Neuronal stem cell (in vitro differentiated cells): ENCODE data around the gene NNT.

Experiments used
- DNase-seq: peaks from one replicate; pipeline ENCODE4 v3.0.0-alpha.2; 2013; ENCODE audit warnings: low spot score
- H2AFZ ChIP-seq: one replicate; pipeline ENCODE4 v1.6.1; 2013; ENCODE audit warnings: mild to moderate bottlenecking, low read length, inconsistent platforms
- H2AK5ac ChIP-seq: 2 replicates; pipeline ENCODE4 v1.6.1; 2013; ENCODE audit warnings: low read depth, mild to moderate bottlenecking, inconsistent platforms, low read length, moderate library complexity, mixed read lengths
- H2BK120ac ChIP-seq: 2 replicates; pipeline ENCODE4 v1.6.1; 2013; ENCODE audit warnings: low read depth, mild to moderate bottlenecking, inconsistent platforms, low read length, moderate library complexity, mixed read lengths
- H2BK12ac ChIP-seq: one replicate; pipeline ENCODE4 v1.6.1; 2013; ENCODE audit warnings: low read length, inconsistent platforms
- H2BK15ac ChIP-seq: 2 replicates; pipeline ENCODE4 v1.6.1; 2013; ENCODE audit warnings: mild to moderate bottlenecking, low read length, inconsistent platforms, mixed read lengths
- H2BK5ac ChIP-seq: one replicate; pipeline ENCODE4 v1.6.1; 2013; ENCODE audit warnings: inconsistent platforms, mild to moderate bottlenecking, low read length, moderate library complexity
- H3K14ac ChIP-seq: one replicate; pipeline ENCODE4 v1.6.1; 2013; ENCODE audit warnings: low read length, inconsistent platforms
- H3K18ac ChIP-seq: 2 replicates; pipeline ENCODE4 v1.6.1; 2013; ENCODE audit warnings: low read length, inconsistent platforms
- H3K23ac ChIP-seq: 2 replicates; pipeline ENCODE4 v1.6.1; 2013; ENCODE audit warnings: low read depth, mild to moderate bottlenecking, mixed read lengths, low read length, inconsistent platforms; ENCODE audit not compliant: poor library complexity
- H3K27ac ChIP-seq: replicated peaks from 3 replicates; pipeline ENCODE4 v1.5.1; 2013; ENCODE audit warnings: low read length, inconsistent platforms
- H3K27me3 ChIP-seq, 3 experiments: 2 replicates each; pipeline ENCODE4 v1.6.1; 2013; ENCODE audit warnings: low read length in 3 of 3, mild to moderate bottlenecking in 2 of 3, inconsistent platforms in 1 of 3, low read depth in 1 of 3, mixed read lengths in 1 of 3, moderate library complexity in 1 of 3; ENCODE audit not compliant: control insufficient read depth in 3 of 3, insufficient read depth in 3 of 3
- H3K36me3 ChIP-seq, 2 donors: replicated peaks in 1 of 2; 2 replicates each; pipeline ENCODE4 v1.6.1; 2013; ENCODE audit warnings: low read length in 2 of 2; ENCODE audit not compliant: control insufficient read depth in 2 of 2, insufficient read depth in 2 of 2
- H3K4ac ChIP-seq: 2 replicates; pipeline ENCODE4 v1.6.1; 2013; ENCODE audit warnings: inconsistent platforms, mild to moderate bottlenecking, low read length, moderate library complexity
- H3K4me1 ChIP-seq, 2 donors: 1 replicate in 1 of 2; 2 replicates in 1 of 2; pipeline ENCODE4 v1.6.1; 2013; ENCODE audit warnings: low read length in 2 of 2, low read depth in 1 of 2; ENCODE audit not compliant: control insufficient read depth in 2 of 2, insufficient read depth in 1 of 2
- H3K4me2 ChIP-seq: one replicate; pipeline ENCODE4 v1.6.1; 2013; ENCODE audit warnings: mild to moderate bottlenecking, low read length, inconsistent platforms; ENCODE audit not compliant: insufficient read depth, poor library complexity, severe bottlenecking
- H3K4me3 ChIP-seq, 2 donors: 2 replicates each; pipeline ENCODE4 v1.5.1; 2013; ENCODE audit warnings: low read length in 2 of 2, mild to moderate bottlenecking in 2 of 2, inconsistent platforms in 1 of 2, moderate library complexity in 1 of 2
- H3K79me1 ChIP-seq: one replicate; pipeline ENCODE4 v1.6.1; 2013; ENCODE audit warnings: low read depth, mild to moderate bottlenecking, inconsistent platforms, low read length, moderate library complexity
- H3K9ac ChIP-seq: one replicate; pipeline ENCODE4 v1.6.1; 2013; ENCODE audit warnings: mild to moderate bottlenecking, low read depth, low read length, inconsistent platforms; ENCODE audit not compliant: poor library complexity
- H3K9me3 ChIP-seq, 2 donors: replicated peaks in 1 of 2; 2 replicates each; pipeline versions ENCODE3 to v1.6.1; 2013; ENCODE audit warnings: low read length in 2 of 2, mild to moderate bottlenecking in 2 of 2, inconsistent platforms in 1 of 2, low read depth in 1 of 2, mixed read lengths in 1 of 2, moderate library complexity in 1 of 2; ENCODE audit not compliant: control insufficient read depth in 2 of 2, insufficient read depth in 1 of 2
- H4K8ac ChIP-seq: one replicate; pipeline ENCODE4 v1.6.1; 2013; ENCODE audit warnings: low read depth, mild to moderate bottlenecking, inconsistent platforms, low read length, moderate library complexity
- H4K91ac ChIP-seq: one replicate; pipeline ENCODE4 v1.6.1; 2013; ENCODE audit warnings: low read length, low read depth, mild to moderate bottlenecking, inconsistent platforms; ENCODE audit not compliant: poor library complexity
- WGBS, 2 donors: extraction: QIAGEN DNeasy Blood & Tissue Kit; methylation state at CpG; one replicate each; pipeline ENCODE4 v1.1.7; 2013; ENCODE audit warnings: missing lambda C conversion rate in 2 of 2, mixed read lengths in 1 of 2; ENCODE audit not compliant: insufficient read length in 2 of 2, insufficient replicate concordance in 1 of 2; ENCODE audit errors: extremely low coverage in 2 of 2; 5-methylcytosine and 5-hydroxymethylcytosine counted together

Gene NNT

DNA sequence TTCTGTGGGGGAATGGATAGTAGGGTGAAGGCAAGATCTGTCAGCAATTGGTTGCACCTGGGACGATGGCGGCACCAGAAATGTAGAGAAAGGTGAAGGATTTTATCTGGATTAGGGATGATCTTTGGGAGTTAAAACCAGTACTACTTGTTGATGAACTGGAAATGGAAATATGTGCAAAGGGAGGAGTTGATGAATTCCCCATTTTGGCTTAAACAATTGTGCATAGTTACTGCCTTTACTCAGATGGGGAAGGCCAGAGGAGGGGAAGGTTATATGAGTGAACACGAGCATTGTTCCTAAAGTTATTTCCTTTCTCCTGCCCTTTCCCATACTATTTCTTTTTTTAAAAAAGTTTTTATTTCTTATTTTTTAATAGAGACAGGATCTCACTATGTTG, 19.1 kb downstream of the NNT start:
- H2BK5ac ChIP-seq = no peak overlapping the region
- no peak overlapping the region for H2AFZ ChIP-seq
- no peak overlapping the region for H2BK15ac ChIP-seq
- H2AK5ac ChIP-seq = no peak overlapping the region
- H3K27me3 ChIP-seq = no peaks in the 10 kb centered on the region
- no CpG with 5 or more reads among the region's 3 CpGs for WGBS, 2 donors
- H3K4me1 ChIP-seq = peaks cover 1 to 6% of the 10 kb centered on the region in 2 donors
- no peaks in the 10 kb centered on the region for H3K79me1 ChIP-seq
- no peak overlapping the region for H3K23ac ChIP-seq
- H4K8ac ChIP-seq = no peak overlapping the region
- H3K4me3 ChIP-seq = no peak overlapping the region
- no peak overlapping the region for H3K9ac ChIP-seq
- peaks cover 0 to 3% of the 10 kb centered on the region in 2 donors for H3K9me3 ChIP-seq
- H3K4ac ChIP-seq = no peak overlapping the region
- no peak overlapping the region for H2BK12ac ChIP-seq
- H3K18ac ChIP-seq = no peak overlapping the region
- peaks cover 2 to 60% of the 10 kb centered on the region in 2 donors for H3K36me3 ChIP-seq
- DNase-seq = no peak
- H3K27ac ChIP-seq = no peak overlapping the region
- H3K14ac ChIP-seq = no peak overlapping the region
- no peak overlapping the region for H4K91ac ChIP-seq
- H3K4me2 ChIP-seq = no peak overlapping the region
- no peak overlapping the region for H2BK120ac ChIP-seq

DNA sequence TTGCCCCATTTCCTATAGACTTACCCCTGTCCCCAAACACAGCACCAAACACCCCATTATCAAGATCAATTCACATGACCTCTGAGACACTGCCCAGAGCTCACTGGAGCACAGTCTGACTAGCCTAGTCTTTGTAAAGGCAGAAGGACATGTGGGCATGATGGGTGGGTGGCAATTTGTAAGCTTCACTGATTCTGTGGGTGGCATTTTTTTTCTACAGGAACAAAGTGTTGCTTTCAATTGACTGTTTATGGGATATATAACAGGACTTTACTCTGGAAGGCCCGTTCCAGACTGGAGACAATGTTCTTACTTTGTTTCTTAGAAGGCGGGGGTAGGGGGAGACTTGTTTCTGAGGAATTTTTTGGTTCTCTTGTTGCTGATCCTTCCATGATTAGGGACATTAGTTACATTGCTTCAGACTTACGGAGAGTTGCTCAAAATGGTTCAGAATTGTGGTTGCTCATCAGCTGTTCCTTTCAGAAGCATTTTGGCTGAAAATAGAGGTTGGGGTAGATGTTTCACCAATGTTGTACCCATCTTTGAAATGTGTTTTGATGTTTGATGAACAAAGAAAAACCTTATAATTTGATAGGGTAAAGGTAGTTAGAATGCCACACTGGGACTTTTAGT, 20.2 kb downstream of the NNT start:
- Histone ChIP-seq H3K4me1 (peaks cover 1 to 6% of the 10 kb centered on the region in 2 donors), H3K4me3 (no peak overlapping the region), H3K9me3 (peaks cover 0 to 3% of the 10 kb centered on the region in 2 donors), H2AFZ (no peak overlapping the region), H3K36me3 (peaks cover 4 to 56% of the 10 kb centered on the region in 2 donors), H2BK120ac (no peak overlapping the region), H3K79me1 (no peaks in the 10 kb centered on the region), H2BK5ac (no peak overlapping the region), H3K27me3 (no peaks in the 10 kb centered on the region), H3K18ac (no peak overlapping the region), H3K9ac (no peak overlapping the region), H2AK5ac (no peak overlapping the region), H3K14ac (no peak overlapping the region), H4K91ac (no peak overlapping the region), H4K8ac (no peak overlapping the region), H2BK15ac (no peak overlapping the region), H3K23ac (no peak overlapping the region), H3K4me2 (no peak overlapping the region), H2BK12ac (no peak overlapping the region), H3K27ac (no peak overlapping the region), H3K4ac (no peak overlapping the region)
- WGBS, 2 donors = no CpG with 5 or more reads among the region's 3 CpGs
- DNase-seq = no peak

DNA sequence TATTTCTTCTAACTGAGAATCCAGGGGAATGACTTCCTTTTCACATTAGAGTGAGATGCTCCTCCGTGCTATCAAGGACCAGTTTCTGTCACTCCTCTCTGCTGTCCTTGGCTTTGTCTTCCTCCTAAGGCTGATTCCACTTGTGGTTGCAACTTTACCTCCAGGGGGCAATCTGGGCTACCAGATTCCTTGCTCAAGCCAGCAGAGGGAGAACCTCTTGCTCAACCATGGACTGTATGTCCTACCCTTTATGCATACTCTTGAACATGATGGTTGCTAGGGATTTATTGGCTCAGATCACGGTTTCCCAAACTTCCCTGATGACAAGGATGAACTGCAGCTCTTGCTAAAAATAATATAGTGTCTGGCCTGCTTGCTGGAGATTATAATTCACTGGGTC, 24.0 kb downstream of the NNT start:
- H2AFZ ChIP-seq = no peak overlapping the region
- peaks cover 2 to 46% of the 10 kb centered on the region in 2 donors for H3K36me3 ChIP-seq
- H3K9me3 ChIP-seq = no peaks in the 10 kb centered on the region
- no peak overlapping the region for H3K9ac ChIP-seq
- no peak overlapping the region for H2BK15ac ChIP-seq
- peak; percentile 23 for DNase-seq
- no peak overlapping the region for H2BK5ac ChIP-seq
- no peak overlapping the region for H3K14ac ChIP-seq
- no peak overlapping the region for H2AK5ac ChIP-seq
- H4K8ac ChIP-seq = no peak overlapping the region
- WGBS, 2 donors = no CpG with 5 or more reads among the region's 2 CpGs
- peaks cover 0 to 6% of the 10 kb centered on the region in 2 donors for H3K4me1 ChIP-seq
- no peaks in the 10 kb centered on the region for H3K79me1 ChIP-seq
- no peak overlapping the region for H3K4me2 ChIP-seq
- no peak overlapping the region for H3K27ac ChIP-seq
- no peak overlapping the region for H3K4ac ChIP-seq
- no peak overlapping the region for H3K4me3 ChIP-seq
- no peaks in the 10 kb centered on the region for H3K27me3 ChIP-seq
- H4K91ac ChIP-seq = no peak overlapping the region
- no peak overlapping the region for H2BK120ac ChIP-seq
- H2BK12ac ChIP-seq = no peak overlapping the region
- no peak overlapping the region for H3K18ac ChIP-seq
- H3K23ac ChIP-seq = no peak overlapping the region

DNA sequence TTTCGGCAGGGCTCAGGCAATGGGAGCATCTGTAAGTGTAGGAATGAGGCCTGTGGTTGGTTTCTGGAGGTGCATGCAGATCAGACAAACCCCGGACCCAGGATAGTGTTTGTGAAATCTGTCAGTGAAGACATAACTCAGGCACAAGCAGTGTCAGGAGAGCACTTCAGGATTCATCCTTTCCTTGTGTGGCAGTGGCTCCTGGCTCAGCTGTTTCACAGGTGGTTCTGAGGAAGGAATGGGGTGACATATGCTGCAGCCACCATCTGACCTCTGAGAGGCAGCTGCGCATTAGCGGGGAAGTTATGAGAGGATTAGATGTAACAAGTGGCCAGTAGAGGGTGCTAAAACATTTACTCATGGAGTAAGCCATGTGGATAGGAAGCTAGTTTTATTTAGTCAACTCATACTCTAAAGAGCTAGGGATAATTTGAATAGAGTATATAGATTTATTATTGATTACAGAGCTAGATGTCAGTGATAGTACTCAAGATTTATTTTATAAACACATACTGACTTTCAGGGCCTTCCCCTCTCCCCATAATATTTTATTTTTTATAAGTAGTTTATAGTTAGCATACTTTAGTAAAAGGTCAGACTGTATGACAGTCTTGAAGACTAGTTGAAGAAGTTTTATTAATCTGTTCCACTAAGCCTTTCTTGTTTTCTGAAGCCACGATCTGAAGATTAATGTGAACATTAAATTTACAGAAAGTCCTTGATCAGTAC, 28.4 kb downstream of the NNT start:
- H3K4me2 ChIP-seq = no peak overlapping the region
- no peak overlapping the region for H3K9ac ChIP-seq

More for the DNA sequence above, 28.4 kb downstream of the NNT start:
- no peak overlapping the region for H3K4ac ChIP-seq
- WGBS, 2 donors = no CpG with 5 or more reads among the region's 5 CpGs
- peaks cover 2 to 74% of the 10 kb centered on the region in 2 donors for H3K36me3 ChIP-seq
- H2AK5ac ChIP-seq = no peak overlapping the region
- H4K91ac ChIP-seq = no peak overlapping the region
- no peaks in the 10 kb centered on the region for H3K4me1 ChIP-seq
- H3K79me1 ChIP-seq = no peaks in the 10 kb centered on the region
- no peaks in the 10 kb centered on the region for H3K27me3 ChIP-seq
- no peak overlapping the region for H2AFZ ChIP-seq
- peaks cover 0 to 3% of the 10 kb centered on the region in 2 donors for H3K9me3 ChIP-seq
- no peak overlapping the region for H2BK5ac ChIP-seq
- no peak overlapping the region for H2BK15ac ChIP-seq
- no peak overlapping the region for H3K27ac ChIP-seq
- no peak overlapping the region for H2BK12ac ChIP-seq
- no peak overlapping the region for H3K14ac ChIP-seq
- no peak overlapping the region for H3K23ac ChIP-seq
- DNase-seq = peak; percentile 65
- no peak overlapping the region for H4K8ac ChIP-seq
- H3K4me3 ChIP-seq = no peak overlapping the region
- H3K18ac ChIP-seq = no peak overlapping the region
- no peak overlapping the region for H2BK120ac ChIP-seq
